ENCODE measurements around the gene NELL1.
"Not testable (repeated sequence)": the region's sequence is repeated elsewhere in the genome, so short reads cannot be mapped to it uniquely, and the experiment has no call there.

- TF ChIP-seq, protein P1, sequence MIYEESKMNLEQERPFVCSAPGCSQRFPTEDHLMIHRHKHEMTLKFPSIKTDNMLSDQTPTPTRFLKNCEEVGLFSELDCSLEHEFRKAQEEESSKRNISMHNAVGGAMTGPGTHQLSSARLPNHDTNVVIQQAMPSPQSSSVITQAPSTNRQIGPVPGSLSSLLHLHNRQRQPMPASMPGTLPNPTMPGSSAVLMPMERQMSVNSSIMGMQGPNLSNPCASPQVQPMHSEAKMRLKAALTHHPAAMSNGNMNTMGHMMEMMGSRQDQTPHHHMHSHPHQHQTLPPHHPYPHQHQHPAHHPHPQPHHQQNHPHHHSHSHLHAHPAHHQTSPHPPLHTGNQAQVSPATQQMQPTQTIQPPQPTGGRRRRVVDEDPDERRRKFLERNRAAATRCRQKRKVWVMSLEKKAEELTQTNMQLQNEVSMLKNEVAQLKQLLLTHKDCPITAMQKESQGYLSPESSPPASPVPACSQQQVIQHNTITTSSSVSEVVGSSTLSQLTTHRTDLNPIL (CRISPR knock-in tag; IDR thresholded peaks at IDR 0.05; ENCODE audit: low read depth): not testable (repeated sequence)
- not testable (repeated sequence) for TF ChIP-seq RARB, CSDC2, OSR1 (CRISPR knock-in tag; IDR thresholded peaks at IDR 0.05)
- TF ChIP-seq, protein P2, sequence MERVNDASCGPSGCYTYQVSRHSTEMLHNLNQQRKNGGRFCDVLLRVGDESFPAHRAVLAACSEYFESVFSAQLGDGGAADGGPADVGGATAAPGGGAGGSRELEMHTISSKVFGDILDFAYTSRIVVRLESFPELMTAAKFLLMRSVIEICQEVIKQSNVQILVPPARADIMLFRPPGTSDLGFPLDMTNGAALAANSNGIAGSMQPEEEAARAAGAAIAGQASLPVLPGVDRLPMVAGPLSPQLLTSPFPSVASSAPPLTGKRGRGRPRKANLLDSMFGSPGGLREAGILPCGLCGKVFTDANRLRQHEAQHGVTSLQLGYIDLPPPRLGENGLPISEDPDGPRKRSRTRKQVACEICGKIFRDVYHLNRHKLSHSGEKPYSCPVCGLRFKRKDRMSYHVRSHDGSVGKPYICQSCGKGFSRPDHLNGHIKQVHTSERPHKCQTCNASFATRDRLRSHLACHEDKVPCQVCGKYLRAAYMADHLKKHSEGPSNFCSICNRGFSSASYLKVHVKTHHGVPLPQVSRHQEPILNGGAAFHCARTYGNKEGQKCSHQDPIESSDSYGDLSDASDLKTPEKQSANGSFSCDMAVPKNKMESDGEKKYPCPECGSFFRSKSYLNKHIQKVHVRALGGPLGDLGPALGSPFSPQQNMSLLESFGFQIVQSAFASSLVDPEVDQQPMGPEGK (CRISPR knock-in tag; IDR thresholded peaks at IDR 0.05; ENCODE audit: borderline replicate concordance): not testable (repeated sequence)
Measured at GRCh38 chr11:20862263-20862662, 192.9 kb downstream of the NELL1 start.

All from SK-N-SH treated with all-trans-retinoic acid at 6 μM for 48 hours (cell line).